SHP77 (cell line): ENCODE measurements around the gene ARHGAP31.

Experiments
- DNase-seq, 2 experiments: peaks; one replicate each; lab custom pipeline; 2025; lab: John Stamatoyannopoulos, UW

ARHGAP31 gene

DNA sequence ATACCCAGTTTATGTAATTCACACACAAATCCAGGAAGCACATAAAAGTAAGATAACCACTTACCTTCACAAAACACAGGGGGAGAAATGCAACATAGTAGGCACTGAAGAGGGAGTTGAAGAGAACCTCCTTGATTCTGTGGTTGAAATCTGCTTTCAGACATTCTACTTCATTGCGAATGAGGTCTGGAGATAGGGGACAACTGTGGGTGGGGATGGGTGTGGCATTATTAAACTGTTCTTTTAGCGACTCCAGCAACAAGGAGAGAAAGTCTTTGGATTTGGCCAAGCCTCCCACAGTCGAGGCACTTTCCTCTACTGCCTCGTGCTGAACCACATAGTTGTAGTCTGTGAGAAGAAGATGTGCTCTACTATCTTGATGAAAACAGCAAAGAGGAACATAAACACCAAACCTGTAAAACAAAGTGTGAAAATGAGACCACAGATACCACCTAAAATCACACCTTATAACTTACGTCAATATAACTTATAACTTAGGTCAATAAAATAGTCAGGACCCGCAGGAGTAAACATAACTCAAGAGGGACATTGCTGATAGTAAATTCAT, 143.6 kb downstream of the ARHGAP31 start:
- no peak for DNase-seq

- no peak for DNase-seq
These were observed 149.0 kb downstream of the ARHGAP31 start for GRCh38 chr3:119443179-119443578.

DNA sequence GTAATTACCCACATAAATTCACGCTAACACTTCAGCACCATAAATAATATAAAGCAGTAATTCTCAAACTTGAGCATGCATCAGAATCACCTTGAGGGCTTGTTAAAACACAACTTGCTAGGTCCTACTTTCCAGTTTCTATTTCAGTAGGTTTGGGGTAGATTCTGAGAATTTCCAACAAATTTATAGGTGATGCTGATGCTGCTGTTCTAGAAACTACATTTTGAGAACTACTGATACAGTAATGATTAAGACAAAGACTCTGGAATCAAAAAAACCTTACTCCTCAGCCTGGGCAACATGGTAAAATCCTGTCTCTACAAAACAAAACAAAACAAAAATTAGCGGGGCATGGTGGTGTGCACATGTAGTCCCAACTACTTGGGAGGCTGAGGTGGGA, 150.4 kb downstream of the ARHGAP31 start:
- no peak for DNase-seq

DNA sequence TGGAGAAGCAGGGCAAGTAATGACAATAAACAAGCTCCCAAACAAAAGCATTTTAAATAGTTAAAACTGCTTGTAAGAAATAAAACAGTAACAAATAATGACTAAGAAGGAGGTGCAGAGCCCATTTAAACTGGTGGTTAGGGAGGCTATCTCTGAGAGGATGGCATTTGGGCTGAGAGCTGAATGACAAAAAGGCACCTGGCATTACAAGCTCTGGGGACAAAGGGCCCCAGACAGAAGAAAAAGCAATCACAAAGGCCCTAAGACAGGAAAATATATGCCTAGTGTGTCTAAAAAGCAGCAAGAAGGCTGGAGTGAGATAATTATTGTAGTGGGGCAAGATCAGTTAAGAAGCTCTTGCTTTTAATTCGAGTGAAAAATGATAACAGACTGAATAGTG, 159.6 kb downstream of the ARHGAP31 start:
- DNase-seq: no peak

GRCh38 chr3:119456469-119456868, 162.3 kb downstream of the ARHGAP31 start:
- DNase-seq: no peak

- DNase-seq: no peak
These were observed 163.1 kb downstream of the ARHGAP31 start for GRCh38 chr3:119457246-119457645.

- DNase-seq: peak; percentile 97 to 99
These were observed 169.3 kb downstream of the ARHGAP31 start, which contains the start of gene TMEM39A for GRCh38 chr3:119463171-119464169. TMEM39A (minus strand) TSS chr3:119463615; CDS start chr3:119462074, 1,541 bp downstream.

DNA sequence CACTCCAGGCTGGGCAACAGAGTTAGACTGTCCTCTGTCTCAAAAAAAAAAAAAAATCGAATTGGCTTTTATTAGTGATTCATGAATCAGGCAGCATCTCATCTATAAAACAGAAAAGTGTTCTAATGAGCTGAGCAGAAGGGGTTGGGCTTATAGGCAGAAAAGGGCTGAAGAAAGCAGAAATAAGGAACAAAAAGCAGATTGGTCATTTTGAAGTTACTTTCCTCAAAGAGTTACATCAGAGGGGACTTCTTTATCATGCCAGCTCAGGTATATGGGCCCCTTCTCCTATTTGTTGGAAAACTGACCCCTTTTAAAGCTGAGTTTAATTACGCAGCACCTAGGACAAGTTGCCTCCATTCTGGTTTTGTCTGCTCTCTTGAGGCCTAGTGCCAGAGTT, 173.9 kb downstream of the ARHGAP31 start:
- DNase-seq: peak in 1 of 2 experiments; percentile 18

- peak in 1 of 2 experiments; percentile 15 for DNase-seq
These were observed 175.4 kb downstream of the ARHGAP31 start for GRCh38 chr3:119469418-119470189.
